ENCODE data around the gene SAMMSON.

DNA sequence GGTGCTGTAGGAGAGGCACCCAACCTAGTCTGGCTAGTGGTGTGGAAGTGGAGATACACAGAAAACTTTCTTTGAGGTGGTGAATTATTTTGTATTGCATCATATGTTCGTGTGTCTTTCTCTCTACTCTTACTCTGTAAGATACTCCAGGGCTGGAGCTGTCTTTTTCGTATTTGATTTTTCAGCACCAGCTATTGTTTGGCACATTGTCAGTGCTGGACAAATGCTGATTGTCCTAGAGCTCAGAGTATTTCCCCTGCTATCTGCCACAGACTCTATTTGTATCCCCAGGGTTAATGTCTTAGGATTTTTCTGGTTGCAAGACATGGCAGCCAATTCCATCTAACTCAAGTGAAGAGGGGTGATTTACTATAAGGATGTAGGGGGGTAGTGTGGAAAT lies 110.5 kb downstream of the SAMMSON start:
- TF ChIP-seq RXRA (IDR thresholded peaks at IDR 0.05) (no peak), HNF4A (conservative IDR thresholded peaks at IDR 0.05) (no peak)
- TF ChIP-seq, protein P1, sequence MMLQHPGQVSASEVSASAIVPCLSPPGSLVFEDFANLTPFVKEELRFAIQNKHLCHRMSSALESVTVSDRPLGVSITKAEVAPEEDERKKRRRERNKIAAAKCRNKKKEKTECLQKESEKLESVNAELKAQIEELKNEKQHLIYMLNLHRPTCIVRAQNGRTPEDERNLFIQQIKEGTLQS (IDR thresholded peaks at IDR 0.05) = no peak
- TF ChIP-seq, protein P2, sequence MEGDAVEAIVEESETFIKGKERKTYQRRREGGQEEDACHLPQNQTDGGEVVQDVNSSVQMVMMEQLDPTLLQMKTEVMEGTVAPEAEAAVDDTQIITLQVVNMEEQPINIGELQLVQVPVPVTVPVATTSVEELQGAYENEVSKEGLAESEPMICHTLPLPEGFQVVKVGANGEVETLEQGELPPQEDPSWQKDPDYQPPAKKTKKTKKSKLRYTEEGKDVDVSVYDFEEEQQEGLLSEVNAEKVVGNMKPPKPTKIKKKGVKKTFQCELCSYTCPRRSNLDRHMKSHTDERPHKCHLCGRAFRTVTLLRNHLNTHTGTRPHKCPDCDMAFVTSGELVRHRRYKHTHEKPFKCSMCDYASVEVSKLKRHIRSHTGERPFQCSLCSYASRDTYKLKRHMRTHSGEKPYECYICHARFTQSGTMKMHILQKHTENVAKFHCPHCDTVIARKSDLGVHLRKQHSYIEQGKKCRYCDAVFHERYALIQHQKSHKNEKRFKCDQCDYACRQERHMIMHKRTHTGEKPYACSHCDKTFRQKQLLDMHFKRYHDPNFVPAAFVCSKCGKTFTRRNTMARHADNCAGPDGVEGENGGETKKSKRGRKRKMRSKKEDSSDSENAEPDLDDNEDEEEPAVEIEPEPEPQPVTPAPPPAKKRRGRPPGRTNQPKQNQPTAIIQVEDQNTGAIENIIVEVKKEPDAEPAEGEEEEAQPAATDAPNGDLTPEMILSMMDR (IDR thresholded peaks at IDR 0.05; ENCODE audit: low read depth, low read length, missing input control) = no peak

Data from liver (tissue), 3 donors.